ENCODE data around the gene AUTS2. TPM values are rescaled to one million over a fixed set of nuclear protein-coding genes. Genes with fewer than 3 reads are reported as not detected.

Gene AUTS2
- total RNA-seq, 1 donor from 2014 or later: 7.7 TPM

DNA sequence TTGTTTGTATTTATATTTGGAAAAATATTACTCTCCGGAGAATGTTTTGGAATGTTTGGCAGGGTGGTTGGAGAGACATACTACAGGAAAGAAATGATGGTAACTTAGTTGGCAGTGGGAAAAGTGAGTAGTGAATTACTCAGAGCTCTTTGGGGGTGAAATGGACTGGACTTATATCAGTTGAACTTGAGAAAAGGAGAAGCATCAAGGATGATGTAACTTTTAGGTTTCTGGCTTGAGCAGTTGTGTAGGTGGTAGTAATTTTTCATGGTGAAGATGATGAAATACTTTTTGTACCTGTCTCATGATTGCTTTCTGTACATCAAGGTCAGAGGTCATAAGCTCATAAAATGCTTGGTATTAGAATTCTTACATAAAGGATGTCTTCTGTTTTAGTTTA lies 617.2 kb downstream of the AUTS2 start:
- intact Hi-C loops (cut with micrococcal nuclease): no loop called here

DNA sequence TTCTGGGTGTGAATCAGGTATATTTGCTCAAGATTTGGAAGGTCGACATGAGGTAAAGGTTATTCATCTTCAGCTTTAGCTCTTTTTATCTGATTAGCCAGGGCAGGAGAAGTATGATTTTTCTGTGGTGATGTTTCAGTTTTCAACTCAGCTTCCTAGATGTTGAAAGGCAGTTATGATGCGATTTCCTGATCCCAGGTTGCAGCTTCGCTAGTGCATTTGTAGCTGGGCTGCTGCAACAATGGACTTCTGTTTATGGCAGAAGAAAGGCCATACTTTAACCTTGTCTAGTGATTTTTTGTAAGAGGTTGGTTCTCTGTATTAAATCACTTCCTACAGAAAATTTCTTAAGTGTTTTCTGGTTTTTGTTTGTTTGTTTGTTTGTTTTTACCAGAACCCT lies 619.3 kb downstream of the AUTS2 start:
- intact Hi-C loops (cut with micrococcal nuclease): no loop called here

DNA sequence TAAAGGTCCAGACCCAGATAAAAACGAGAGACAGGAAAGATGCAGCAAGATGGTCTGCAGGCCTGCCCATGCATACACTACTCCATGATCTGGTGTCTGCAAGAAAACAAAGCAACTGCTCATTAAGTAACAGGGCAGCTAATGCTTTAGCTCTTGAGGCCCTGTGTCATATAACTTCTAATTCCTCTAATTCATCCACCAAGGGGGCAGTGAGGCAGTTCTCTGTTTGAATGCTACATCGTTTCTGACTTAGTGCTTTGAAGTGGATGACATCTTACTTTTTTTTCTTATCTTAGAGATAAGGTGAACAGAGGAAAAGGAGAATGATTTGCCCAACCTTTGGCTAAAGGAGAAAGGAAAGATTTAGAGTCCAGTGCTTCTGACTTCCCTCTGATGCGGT lies 619.7 kb downstream of the AUTS2 start:
- intact Hi-C loops (cut with micrococcal nuclease): no loop called here

DNA sequence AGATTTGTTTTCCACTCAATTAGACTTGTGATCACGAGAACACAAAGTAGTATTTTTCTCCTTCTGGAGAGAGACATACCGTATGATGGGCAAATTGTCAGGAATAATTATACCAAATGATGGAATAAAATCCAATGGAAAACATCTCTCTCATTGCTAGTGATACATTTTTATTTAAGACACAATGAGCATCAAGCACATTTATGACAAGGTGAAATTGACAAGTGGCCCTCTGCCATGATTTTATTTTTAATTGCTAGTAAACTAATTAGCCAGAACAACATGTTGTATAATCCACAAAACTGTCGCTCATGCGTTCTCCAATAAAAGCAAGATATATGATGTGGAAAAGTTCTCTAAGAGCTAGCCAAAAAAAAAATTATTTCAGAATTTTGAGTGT lies 620.8 kb downstream of the AUTS2 start:
- intact Hi-C loops (cut with micrococcal nuclease): no loop called here

DNA sequence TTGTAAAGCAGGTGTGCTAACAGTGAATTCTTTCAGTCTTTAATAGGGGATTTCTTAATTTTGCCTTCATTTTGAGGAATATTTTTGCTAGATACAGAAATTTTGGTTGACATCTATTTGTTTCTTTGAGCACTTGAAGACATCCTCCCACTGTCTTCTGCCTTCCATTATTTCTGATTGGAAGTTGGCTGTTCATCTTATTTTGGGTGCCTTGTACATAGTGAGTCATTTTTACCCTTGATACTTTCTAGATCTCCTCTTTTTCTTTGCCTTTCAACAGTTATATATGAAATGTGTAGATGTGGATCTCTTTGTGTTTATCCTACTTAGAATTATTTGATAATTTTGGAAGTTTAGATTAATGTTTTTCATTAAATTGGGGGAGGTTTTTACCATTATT lies 631.0 kb downstream of the AUTS2 start:
- intact Hi-C loops (cut with micrococcal nuclease): no loop called here

DNA sequence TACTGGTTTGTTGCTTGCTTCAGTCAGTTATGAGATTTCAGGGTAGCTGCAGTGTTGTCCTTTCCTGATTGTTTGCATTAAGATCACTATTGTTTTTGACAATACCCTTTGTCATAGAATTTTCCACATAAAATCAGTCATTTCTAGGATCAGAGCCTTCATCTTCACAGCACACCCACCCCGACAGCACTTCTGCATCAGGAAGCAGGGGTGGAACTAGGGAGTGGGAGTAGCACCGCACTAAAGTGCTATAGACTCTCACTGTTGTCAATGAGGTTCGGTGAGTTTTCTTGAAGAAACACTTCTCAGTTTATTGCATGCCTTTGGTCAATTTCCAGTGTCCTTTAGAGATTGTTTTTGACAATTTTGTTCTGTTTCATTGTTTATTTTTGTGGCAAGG lies 632.5 kb downstream of the AUTS2 start:
- intact Hi-C loops (cut with micrococcal nuclease): no loop called here

DNA sequence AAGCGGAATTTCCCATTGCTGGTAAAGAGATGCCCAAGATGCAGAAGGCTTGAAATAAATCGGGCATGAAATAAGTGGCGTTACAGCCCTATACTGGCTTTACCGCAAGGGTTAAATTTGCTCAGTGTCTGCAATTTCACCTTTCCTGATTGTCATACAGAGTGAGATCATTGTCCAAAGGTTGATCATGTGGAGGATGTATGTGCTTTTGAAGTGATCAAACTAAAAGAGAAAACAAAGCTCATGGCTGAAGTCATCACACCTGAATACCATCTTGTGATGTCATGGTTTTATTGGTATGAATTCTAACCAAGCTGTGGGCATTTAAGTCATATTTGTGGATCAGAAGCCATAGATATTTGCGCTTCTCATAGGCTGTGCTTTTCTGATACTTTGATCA lies 635.5 kb downstream of the AUTS2 start:
- intact Hi-C loops (cut with micrococcal nuclease): no loop called here

DNA sequence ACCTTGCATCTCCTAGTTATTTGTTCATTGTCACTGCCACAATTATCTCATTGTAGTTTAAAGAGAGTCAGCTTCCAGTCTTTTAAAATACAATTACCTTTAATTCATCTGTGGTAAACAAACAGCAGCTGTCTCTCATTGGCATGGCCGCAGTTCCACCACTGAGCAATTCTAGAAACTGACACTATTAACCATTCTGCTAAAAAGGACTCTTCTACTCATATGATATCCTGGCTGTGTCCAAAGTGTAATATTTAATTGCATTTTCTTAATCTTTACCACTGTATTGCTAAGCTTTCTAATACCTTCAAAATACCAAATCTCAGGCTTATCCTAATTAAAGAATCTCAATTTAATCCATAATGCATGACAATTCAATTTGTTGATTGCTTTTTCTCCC lies 639.0 kb downstream of the AUTS2 start:
- intact Hi-C loops (cut with micrococcal nuclease): no loop called here

DNA sequence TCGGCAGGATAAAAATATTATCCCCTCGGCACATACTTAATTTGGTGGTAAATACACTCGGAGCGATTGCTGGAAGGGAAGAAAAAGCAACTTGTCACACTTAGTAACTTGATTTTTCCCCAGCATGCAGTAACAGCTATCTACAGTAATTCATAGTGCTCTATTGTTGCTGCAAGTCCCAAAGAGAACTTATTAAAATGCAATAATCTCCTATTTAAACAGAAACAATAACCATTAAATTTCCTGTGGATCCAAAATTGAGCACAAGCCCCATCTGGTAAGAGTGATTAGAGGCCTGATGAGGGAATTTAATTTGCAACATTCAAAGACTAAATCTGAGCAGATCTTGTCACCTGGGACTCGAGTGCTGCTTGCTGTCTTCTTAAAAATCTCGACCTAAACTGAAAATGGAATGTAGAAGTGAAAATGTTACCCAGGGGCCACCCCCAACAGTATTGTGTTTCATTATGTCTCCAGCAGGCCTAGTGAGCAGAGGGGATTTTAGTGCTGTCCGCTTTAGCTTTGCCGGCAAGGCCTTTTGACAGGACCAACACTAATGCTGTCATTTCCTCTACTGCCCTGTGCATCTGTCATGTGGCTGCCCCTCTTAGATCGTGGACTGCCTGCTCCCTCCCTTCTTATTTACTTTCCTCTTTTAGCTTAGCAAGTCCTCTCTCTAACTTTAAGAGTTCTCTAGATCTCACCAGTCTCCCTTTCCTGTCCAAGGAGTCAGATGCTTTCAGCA lies 639.7 kb downstream of the AUTS2 start:
- intact Hi-C loops (cut with micrococcal nuclease): no loop called here

DNA sequence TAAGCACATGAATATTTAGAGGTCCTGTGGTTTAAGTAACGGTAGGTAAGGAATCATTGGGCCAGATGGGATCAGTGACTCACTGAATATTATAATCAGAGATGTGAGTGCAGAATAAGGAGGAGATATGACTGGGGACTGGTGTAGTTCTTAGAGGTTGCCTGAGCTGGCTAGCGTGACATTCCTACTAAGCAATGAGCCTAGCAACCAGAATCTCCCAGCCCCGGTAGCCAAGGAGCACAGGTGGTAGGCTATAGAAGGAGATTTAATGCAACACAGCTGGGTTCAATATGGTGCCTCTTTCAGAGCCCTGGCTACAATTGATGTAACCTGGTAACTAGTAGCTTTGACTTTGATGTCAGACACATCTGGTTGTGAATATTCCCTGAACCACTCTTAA lies 641.6 kb downstream of the AUTS2 start:
- intact Hi-C loops (cut with micrococcal nuclease): no loop called here

DNA sequence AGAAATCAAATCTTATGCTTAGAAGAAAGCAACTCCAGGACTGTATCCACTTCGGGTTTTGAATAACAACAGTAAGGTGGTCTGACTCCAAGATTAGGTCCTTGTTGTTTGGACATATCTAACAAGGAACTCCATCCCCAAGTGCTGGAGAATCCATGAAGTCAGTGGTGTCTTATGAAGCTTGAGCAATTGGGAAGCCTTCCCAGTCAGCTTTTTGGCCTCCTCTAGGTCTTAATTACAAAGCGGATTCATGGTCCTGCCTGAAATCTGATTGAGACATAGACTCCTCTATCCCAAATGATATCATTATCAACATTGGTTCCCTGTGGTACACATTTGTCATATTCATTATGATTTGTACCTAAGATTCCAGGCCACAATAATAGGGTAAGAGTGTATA lies 642.6 kb downstream of the AUTS2 start:
- intact Hi-C loops (cut with micrococcal nuclease): no loop called here

DNA sequence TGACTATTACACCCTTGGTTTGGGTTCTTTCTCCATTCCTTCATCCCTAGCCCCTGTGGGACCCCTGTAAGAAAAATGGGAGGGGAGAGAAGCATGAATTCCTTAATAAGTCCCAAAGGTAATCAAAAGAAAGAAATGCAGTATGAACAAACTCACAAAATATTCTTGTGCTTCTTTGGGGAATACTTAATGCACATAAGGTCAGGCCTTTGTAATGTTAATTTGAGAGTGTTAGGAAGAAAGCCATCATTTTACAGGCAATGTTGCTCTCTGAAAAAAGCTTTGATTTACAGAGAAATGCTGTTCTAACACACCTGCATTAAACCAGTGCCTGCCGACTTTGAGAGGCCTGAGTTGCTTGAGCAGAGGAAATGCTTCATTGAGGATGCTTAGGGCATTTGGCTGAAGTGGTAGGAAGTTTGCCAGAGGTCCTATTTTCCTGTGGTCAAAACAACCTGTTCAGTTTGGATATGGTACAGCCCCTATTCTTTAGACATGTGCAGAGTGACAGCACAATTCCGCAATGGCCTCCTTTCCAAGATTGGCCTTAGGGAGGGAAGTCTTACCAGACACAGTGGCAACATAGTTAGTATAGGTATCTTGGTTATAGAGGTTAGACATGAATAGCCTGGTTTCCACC lies 643.4 kb downstream of the AUTS2 start:
- intact Hi-C loops (cut with micrococcal nuclease): no loop called here

DNA sequence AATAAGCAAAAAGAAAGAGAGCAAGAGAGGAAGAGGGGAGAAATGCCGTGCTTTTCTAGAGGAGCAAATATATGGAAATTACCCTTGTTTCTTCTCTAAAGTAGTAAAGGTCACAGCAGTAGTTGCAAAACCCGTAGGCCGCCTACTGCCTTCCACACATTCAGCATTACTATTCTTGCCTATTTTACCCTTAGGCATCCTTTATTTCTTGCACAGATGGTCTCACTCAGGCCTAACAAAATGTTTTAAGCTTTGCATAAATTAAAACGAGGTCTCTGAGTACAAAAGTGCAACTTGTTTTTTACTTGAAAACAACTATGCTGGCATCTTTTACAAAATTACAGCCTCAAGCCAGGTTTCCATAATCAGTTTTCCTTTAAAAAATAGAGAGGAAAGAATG lies 644.6 kb downstream of the AUTS2 start:
- intact Hi-C loops (cut with micrococcal nuclease): no loop called here

DNA sequence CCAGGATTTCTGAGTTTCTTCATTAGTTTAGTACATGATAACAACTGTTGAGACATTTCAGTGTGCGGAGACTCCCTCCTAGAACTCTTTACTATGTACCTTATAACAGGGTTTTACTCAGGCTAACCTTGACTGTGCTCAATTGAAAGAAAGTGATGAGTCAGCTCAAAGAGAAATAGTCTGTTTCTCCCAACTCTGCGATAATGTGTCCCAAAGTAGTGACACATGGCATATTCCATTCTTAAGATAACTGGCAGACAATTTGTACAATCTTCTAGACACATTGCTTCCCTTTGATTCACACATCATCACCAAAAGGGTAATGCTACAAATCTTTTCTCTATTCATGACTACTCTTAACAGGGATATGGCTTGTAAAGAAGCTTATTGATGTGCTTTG lies 645.2 kb downstream of the AUTS2 start:
- intact Hi-C loops (cut with micrococcal nuclease): no loop called here

DNA sequence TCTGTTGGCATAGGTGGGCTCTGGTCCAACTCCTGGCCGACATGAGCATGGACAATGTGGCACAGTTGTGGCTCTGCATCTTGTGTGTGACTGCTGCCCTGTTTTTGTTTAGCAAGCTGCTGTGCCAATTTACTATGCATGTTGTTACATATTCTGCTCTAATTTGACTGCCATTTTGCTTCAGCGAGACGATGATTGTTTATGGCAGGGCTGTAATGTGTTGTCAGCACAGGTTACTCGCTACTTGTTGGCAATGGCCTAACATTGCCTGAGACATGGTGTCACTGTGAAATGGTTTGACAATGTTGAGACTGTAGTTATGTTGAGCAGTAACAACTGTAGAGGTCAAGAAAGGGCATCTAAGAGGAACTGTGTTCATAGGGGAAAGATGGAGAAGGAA lies 659.6 kb downstream of the AUTS2 start:
- intact Hi-C loops (cut with micrococcal nuclease): no loop called here

DNA sequence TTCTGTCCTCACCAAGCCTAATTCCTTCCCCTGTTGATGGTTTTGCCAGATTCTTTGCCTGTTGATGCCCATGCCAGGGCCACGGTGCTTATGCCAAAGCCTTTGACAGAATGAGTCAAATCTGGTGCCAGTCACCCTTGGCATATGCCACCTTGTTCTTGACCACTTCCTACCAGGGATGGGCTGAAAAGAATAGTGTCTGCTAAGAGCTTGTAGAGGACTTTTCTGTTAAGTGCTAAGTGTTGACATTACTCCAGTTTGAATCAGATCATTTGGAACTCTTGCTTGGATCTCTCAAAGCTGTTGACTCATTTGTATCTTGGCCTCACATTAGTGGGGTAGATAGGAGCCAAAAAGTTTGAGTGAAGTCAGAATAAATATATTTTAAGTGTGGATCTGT lies 661.2 kb downstream of the AUTS2 start:
- intact Hi-C loops (cut with micrococcal nuclease): no loop called here

DNA sequence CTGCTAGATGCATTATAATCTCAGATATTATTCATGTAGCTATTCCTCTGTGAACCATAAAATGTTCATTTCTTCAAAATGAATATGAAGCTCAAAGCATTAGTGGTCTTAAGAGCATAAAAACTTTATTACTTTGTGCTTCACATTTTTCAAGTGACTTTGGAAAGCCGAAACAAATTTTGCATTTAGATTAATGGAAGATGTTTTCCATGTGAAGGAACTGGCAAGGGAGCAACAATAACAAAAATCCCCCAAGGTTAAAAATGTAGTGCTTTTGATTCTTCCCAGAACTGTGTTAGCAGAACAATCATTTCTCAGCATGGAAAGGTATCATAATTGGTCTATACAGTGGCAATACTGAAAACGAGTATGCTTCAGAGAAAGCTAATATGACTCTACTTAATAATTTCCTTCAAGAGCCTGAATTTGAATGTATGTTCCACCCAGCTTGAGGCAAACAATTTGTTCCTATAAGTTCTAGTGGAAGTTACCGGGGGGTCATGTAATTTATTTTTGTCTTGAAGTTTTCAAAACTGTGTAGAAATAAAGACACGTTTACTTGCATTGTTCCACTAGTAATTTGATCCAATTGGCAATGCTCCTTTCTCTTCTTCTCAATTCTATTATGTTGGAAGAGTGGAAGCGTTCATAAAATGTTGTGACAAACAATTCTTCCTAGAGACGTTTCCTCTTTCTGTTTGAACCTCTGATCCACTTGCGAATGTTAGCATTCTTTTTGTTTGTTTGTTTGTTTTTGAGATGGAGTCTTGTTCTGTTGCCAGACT lies 665.4 kb downstream of the AUTS2 start:
- intact Hi-C loops (cut with micrococcal nuclease): no loop called here

DNA sequence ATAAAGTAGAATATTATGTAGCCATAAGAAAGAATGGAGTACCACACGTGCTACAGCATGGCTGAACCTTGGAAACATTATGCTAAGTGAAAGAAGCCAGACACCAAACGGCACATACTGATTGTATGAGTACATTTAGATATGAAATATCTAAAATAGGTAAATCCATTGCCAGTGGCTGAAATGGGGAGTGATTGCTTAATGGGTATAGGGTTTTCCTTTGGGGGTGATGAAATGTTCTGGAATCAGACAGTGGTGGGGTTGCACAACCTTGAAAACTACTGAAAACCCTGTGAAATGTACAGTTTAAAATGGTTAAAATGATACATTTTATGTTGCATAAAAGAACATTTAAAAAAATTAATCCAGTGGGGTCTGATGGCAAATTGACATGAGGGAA lies 667.9 kb downstream of the AUTS2 start:
- intact Hi-C loops (cut with micrococcal nuclease): no loop called here

DNA sequence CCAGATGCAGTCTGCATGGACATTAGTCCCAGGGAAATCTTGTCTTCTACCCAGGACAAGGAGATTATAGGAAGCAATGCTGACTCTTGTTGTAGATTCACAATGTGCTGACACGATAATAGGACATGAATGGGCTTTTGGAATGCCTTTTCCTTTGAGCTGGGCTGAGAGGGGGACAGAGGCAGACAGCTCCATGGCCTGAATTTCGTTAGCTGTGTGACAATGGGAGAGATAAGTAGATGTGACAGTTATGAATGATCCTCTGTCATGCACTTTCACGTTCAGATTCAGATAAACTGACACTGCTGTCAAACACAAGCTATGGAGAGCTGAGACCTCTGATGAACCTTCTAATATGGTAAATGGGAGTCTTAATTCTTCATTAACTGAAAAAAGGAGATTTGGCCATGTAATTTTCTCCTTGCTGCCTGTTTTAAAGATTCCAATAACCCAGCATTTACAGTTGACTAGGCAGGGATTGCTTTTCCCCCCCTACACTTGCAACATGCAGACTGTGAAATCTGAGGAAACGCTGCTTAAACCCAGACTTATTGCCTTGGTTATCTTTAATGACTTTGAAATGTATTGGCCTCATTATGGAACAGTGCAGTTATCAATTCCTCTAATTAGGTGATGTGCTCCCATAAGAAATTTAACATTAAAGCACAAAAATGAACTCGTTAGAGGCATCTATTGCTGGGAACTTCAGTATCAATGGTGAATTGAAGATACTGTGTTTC lies 669.3 kb downstream of the AUTS2 start:
- intact Hi-C loops (cut with micrococcal nuclease): no loop called here

DNA sequence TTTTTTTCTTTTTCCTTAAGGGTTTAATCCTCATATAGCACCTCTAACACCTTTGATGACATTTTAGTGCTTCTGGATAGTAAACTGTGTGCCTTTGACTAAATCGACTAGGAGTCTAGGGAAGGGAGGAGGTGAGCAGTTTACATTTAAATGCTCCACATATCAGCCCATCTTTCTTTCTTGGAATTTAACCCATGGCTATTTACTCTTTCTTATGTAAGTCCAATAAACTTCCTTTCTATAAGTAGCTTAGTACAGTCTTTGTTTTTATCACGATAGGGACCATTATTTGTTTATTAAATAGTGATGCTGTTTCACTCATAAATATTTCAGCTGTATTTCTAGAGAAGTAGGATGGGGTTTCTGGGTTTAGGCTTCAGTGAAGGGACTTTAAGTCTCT lies 669.9 kb downstream of the AUTS2 start:
- intact Hi-C loops (cut with micrococcal nuclease): no loop called here

DNA sequence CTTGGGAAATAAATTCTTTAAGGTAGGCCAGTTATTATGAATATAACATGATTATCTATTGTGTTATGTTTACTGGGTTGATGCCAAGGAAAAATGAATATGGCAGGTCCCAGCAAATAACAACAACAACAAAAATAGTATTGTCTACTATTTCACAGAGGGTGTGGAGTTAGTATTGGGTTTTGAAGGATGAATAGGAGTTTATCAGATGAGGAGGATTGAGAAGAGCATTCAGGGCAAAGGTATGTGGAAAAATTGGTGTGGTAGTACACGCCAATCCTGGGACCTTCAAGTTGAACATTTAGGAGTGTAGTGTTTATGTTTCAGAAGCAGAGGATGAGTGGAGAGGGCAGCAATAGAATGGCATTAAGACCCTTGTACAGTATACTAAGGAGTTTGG lies 671.9 kb downstream of the AUTS2 start:
- intact Hi-C loops (cut with micrococcal nuclease): no loop called here

DNA sequence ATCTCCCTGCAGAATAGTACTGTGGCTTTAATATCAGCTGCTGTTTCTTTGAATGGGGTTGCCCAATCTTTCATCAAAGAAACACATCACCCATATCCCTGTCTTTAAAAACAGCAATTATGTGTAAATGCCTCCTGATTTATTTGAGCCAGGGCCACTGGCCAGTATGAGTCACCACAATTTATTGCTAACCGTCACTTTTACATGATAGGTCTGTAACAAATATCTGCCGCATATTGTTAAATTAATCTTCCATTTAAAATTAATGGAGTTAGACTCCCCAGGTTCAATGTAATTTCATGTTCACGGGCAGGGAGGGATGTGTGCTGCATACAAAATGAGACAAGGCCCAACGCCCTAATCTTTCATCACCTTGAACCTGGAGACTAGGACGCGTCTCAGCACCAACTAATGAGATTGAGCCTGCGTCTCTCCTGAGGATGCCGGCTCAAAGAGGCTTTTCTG lies 673.4 kb downstream of the AUTS2 start:
- intact Hi-C loops (cut with micrococcal nuclease): no loop called here
